GM10266 (cell line): ENCODE measurements around the gene SPARC.

Source experiments
- DNase-seq: peaks from one replicate; pipeline ENCODE4 v3.0.0; 2012; ENCODE audit errors: extremely low spot score
- TF ChIP-seq, protein P1 (sequence below): IDR thresholded peaks from 2 replicates; pipeline ENCODE4 v1.5.1; 2012; ENCODE audit warnings: mild to moderate bottlenecking, low read depth; ENCODE audit not compliant: control insufficient read depth, insufficient read depth; ENCODE audit errors: missing control alignments

The SPARC gene

DNA sequence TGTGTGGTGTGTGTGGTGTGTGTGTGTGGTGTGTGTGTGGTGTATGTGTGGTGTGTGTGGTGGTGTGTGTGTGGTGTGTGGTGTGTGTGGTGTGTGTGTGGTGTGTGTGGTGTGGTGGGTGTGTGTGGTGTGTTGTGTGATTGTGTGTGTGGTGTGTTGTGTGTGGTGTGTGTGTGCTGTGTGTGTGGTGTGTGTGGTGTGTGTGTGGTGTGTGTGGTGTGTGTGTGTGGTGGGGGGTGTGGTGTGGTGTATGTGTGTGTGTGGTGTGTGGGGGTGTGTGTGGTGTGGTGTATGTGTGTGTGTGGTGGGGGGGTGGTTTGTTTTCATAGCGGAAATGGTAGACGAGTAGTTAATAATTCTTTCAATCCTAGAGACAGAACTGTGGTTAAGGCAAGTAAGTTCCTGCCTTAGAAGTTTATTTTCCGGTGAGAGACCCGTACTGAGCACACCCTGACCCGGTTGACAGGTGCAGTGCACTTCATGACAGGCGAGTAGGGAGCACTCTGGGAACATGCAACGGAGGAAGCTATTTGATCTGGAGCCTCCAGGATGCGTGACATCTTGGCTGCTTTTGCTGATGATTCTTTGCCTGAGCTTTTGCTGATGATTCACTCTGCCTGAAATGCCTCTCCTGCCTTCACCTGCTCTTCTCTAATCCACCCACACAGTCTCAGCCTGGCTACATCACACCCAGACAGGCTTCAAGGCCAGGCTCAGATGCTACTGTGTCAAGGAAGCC, 73.9 kb downstream of the SPARC start:
- peak; percentile 54 for DNase-seq

GRCh38 chr5:151611127-151611775, 75.5 kb downstream of the SPARC start:
- DNase-seq: no peak
- TF ChIP-seq, protein P1, sequence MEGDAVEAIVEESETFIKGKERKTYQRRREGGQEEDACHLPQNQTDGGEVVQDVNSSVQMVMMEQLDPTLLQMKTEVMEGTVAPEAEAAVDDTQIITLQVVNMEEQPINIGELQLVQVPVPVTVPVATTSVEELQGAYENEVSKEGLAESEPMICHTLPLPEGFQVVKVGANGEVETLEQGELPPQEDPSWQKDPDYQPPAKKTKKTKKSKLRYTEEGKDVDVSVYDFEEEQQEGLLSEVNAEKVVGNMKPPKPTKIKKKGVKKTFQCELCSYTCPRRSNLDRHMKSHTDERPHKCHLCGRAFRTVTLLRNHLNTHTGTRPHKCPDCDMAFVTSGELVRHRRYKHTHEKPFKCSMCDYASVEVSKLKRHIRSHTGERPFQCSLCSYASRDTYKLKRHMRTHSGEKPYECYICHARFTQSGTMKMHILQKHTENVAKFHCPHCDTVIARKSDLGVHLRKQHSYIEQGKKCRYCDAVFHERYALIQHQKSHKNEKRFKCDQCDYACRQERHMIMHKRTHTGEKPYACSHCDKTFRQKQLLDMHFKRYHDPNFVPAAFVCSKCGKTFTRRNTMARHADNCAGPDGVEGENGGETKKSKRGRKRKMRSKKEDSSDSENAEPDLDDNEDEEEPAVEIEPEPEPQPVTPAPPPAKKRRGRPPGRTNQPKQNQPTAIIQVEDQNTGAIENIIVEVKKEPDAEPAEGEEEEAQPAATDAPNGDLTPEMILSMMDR: no peak

More for the DNA sequence above, 73.9 kb downstream of the SPARC start:
- TF ChIP-seq, protein P1: no peak
